Keratinocyte (primary cell): Measurements from ENCODE around the gene TNKS1BP1. TPM values are rescaled to one million over a fixed set of nuclear protein-coding genes. Genes with fewer than 3 reads are reported as not detected.
"Not testable (repeated sequence)": the region's sequence is repeated elsewhere in the genome, so short reads cannot be mapped to it uniquely, and the experiment has no call there.

Experiments used
- DNase-seq: peaks from one replicate; pipeline ENCODE4 v3.0.0-alpha.2; 2011; ENCODE audit warnings: low read depth, missing footprints, low spot score
- FAIRE-seq: peaks from 2 replicates; lab custom pipeline; 2011; peaks lifted over from hg19 to GRCh38; lab: Jason Lieb, UNC
- H2AFZ ChIP-seq: 2 replicates; pipeline ENCODE4 v1.6.0; 2012; ENCODE audit warnings: low read length, control low read depth, inconsistent platforms; ENCODE audit not compliant: control insufficient read depth
- H3K27ac ChIP-seq: 2 replicates; pipeline ENCODE4 v1.5.1; 2011; ENCODE audit warnings: low read length; ENCODE audit not compliant: control insufficient read depth, insufficient read depth
- H3K27me3 ChIP-seq: 3 replicates; pipeline ENCODE4 v1.6.0; 2011; ENCODE audit warnings: low read length; ENCODE audit not compliant: control insufficient read depth, insufficient read depth; ENCODE audit errors: extremely low read depth
- H3K36me3 ChIP-seq, 2 experiments: 2 replicates in 1 of 2; 3 replicates in 1 of 2; pipeline ENCODE4 v1.5.1; 2011; ENCODE audit warnings: low read length in 2 of 2, mild to moderate bottlenecking in 1 of 2; ENCODE audit not compliant: control insufficient read depth in 2 of 2, insufficient read depth in 2 of 2; ENCODE audit errors: extremely low read depth in 1 of 2
- H3K4me1 ChIP-seq: 3 replicates; pipeline ENCODE4 v1.5.1; 2011; ENCODE audit warnings: low read length; ENCODE audit not compliant: control insufficient read depth, insufficient read depth; ENCODE audit errors: extremely low read depth
- H3K4me2 ChIP-seq: 3 replicates; pipeline ENCODE4 v1.6.0; 2011; ENCODE audit warnings: low read depth, low read length; ENCODE audit not compliant: control insufficient read depth, insufficient read depth; ENCODE audit errors: extremely low read depth
- H3K4me3 ChIP-seq, 3 experiments: fragments of 200-600 bp in 1 of 3; sonication (generic) in 1 of 3; 2 replicates in 2 of 3; 3 replicates in 1 of 3; pipeline ENCODE4 v1.5.1; 2011 to 2016; ENCODE audit warnings: low read length in 3 of 3, mild to moderate bottlenecking in 3 of 3, control low read depth in 2 of 3, inconsistent platforms in 1 of 3, low read depth in 1 of 3, mixed read lengths in 1 of 3, mixed run types in 1 of 3, moderate library complexity in 1 of 3; ENCODE audit not compliant: control insufficient read depth in 2 of 3, insufficient read depth in 2 of 3; ENCODE audit errors: extremely low read depth in 1 of 3
- H3K79me2 ChIP-seq: 2 replicates; pipeline ENCODE4 v1.6.0; 2012; ENCODE audit warnings: low read length; ENCODE audit not compliant: control insufficient read depth, insufficient read depth
- H3K9ac ChIP-seq: 3 replicates; pipeline ENCODE4 v1.6.0; 2011; ENCODE audit warnings: low read length; ENCODE audit not compliant: control insufficient read depth, insufficient read depth; ENCODE audit errors: extremely low read depth
- H3K9me1 ChIP-seq: 3 replicates; pipeline ENCODE4 v1.6.0; 2011; ENCODE audit warnings: low read length; ENCODE audit not compliant: control insufficient read depth, insufficient read depth; ENCODE audit errors: extremely low read depth
- H3K9me3 ChIP-seq: 2 replicates; pipeline ENCODE4 v1.5.1; 2012; ENCODE audit warnings: low read depth, low read length; ENCODE audit not compliant: control insufficient read depth
- H4K20me1 ChIP-seq: 3 replicates; pipeline ENCODE4 v1.6.0; 2011; ENCODE audit warnings: low read length; ENCODE audit not compliant: control insufficient read depth, insufficient read depth; ENCODE audit errors: extremely low read depth
- EZH2 ChIP-seq: IDR thresholded peaks from one replicate; pipeline ENCODE4 v1.6.1; 2012; ENCODE audit warnings: inconsistent platforms, mild to moderate bottlenecking, low read length, moderate library complexity
- dilution Hi-C: fragments of 300-500 bp; cut with MboI; formaldehyde crosslinking; loops from one replicate; pipeline ENCODE4 v1.7.0; 2020; ENCODE audit warnings: low sequenced_read_pairs; ENCODE audit not compliant: extremely low pct_ligation_motif_present
- polyA plus RNA-seq, 5 experiments: library from polyadenylated mRNA; depleted of rRNA in 3 of 5; stranded (reverse) in 3 of 5; stranded (forward) in 1 of 5; unstranded in 1 of 5; fragments of >200 nt; gene quantifications; 1 replicate in 1 of 5; 2 replicates in 3 of 5; 3 replicates in 1 of 5; pipeline versions ENCODE4 v1.2.1 to v1.2.3, GENCODE V29; 2011 to 2012; ENCODE audit warnings: missing spikeins in 2 of 5, low read depth in 1 of 5, low replicate concordance in 1 of 5
- TF ChIP-seq, protein P1 (sequence below), 3 experiments: IDR thresholded peaks in 1 of 3; conservative IDR thresholded peaks in 1 of 3; optimal IDR thresholded peaks in 1 of 3; 2 replicates in 2 of 3; 3 replicates in 1 of 3; pipeline versions ENCODE3 to v1.5.1; 2011; ENCODE audit warnings: low read length in 3 of 3, mild to moderate bottlenecking in 3 of 3, moderate library complexity in 2 of 3, control low read depth in 1 of 3, inconsistent platforms in 1 of 3; ENCODE audit not compliant: insufficient read depth in 2 of 3; ENCODE audit errors: extremely low read depth in 1 of 3

TNKS1BP1 gene
- polyA plus RNA-seq, 1 donor (not counting 4 experiments of a cell fraction or from before 2014, with no cell fraction given) = 88.3 TPM

DNA sequence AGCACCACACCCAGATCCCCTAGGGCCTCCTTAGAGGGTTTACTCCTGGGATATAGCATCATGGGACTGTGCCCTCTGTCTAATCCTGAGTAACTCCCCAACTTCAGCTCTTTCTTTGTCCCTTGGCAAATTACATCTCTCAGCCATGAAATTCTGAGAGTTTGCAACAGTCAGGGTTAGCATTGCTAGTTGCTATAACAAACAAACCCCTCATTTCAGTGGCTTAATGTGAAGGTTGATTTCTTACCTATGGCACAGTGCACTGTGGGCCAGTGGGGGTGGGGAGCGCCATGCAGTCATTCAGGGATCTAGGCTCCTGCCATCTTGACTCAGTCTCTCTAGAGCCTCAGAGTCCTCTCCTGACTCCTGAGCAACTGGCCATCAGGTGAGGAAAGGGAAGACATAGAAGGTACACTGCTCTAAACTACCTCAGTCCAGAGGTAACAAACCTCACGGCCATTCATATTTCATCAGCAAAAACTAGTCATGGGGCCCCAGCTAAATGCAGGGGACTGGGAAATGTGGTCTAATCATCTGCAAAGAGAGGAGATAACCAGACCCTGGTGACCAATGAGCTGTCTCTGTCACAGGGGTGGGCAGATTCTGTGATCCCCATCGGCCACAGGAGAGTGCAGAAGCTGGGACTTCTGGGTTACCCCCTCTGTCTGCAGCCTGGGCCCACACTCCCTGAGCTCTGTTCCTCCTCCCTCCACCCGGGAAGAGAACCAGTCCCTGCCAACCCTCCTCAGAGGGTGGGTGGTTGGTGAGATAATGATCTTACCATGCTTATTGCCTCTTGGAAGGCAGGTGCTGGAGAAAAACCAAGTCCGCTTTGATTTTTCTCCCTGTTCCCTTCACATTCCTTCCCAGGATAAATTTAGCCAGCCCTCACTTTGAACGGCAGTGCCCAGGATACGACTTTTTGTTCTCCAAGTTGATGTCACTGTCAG is 38.7 kb upstream of the TNKS1BP1 start:
- Histone ChIP-seq H3K9me1 (no peaks in the 10 kb centered on the region), H3K4me1 (peaks cover 13% of the 10 kb centered on the region), H3K79me2 (no peaks in the 10 kb centered on the region), H4K20me1 (no peaks in the 10 kb centered on the region), H3K4me2 (no peak overlapping the region), H3K27me3 (no peaks in the 10 kb centered on the region), H3K9ac (no peak overlapping the region), H3K4me3 (no peak overlapping the region), H3K36me3 (no peaks in the 10 kb centered on the region), H3K9me3 (no peaks in the 10 kb centered on the region), H2AFZ (no peak overlapping the region), H3K27ac (no peak overlapping the region)
- DNase-seq = no peak
- TF ChIP-seq, protein P1, sequence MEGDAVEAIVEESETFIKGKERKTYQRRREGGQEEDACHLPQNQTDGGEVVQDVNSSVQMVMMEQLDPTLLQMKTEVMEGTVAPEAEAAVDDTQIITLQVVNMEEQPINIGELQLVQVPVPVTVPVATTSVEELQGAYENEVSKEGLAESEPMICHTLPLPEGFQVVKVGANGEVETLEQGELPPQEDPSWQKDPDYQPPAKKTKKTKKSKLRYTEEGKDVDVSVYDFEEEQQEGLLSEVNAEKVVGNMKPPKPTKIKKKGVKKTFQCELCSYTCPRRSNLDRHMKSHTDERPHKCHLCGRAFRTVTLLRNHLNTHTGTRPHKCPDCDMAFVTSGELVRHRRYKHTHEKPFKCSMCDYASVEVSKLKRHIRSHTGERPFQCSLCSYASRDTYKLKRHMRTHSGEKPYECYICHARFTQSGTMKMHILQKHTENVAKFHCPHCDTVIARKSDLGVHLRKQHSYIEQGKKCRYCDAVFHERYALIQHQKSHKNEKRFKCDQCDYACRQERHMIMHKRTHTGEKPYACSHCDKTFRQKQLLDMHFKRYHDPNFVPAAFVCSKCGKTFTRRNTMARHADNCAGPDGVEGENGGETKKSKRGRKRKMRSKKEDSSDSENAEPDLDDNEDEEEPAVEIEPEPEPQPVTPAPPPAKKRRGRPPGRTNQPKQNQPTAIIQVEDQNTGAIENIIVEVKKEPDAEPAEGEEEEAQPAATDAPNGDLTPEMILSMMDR (optimal IDR thresholded peaks at IDR 0.05 in 1 of 3, IDR thresholded peaks at IDR 0.05 in 1 of 3, conservative IDR thresholded peaks at IDR 0.05 in 1 of 3; ENCODE audit: extremely low read depth in 1 of 3, insufficient read depth in 2 of 3, low read length in 3 of 3) = no peak
- no peak for TF ChIP-seq EZH2
- FAIRE-seq = no peak
- dilution Hi-C loops = no loop called here

DNA sequence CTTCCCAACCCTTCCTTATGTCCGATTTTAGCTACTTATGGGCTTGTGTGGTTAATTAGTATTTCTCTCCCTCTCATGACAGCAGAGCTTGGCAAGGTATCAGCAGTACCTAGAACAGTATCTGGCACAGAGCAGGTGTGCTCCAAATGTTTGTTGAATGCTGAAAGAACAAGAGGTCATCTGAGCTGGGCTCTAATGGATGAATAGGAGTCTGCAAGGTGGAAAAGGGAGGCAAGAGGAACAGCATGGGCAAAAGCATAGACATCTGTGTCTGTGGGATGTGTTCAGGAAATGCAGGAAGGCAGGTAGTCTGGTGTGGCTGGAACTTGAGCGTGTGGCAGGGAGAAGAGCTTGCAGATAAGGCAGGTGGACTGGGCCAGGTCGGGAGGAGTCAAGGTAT is 37.2 kb upstream of the TNKS1BP1 start:
- no peak for FAIRE-seq
- H3K27ac ChIP-seq = no peak overlapping the region
- H3K27me3 ChIP-seq = no peaks in the 10 kb centered on the region

DNA sequence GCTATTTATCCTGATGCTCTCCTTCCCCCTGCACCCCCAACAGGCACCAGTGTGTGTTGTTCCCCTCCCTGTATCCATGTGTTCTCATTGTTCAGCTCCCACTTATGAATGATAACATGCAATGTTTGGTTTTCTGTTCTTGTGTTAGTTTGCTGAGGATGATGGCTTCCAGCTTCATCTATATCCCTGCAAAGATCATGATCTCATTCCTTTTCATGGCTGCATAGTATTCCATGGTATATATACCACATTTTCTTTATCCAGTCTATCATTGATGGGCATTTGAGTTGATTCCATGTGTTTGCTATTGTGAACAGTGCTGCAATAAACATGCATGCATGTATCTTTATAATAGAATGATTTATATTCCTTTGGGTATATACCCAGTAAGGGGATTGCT is 36.7 kb upstream of the TNKS1BP1 start:
- H4K20me1 ChIP-seq, dilution Hi-C loops, DNase-seq, H3K79me2 ChIP-seq, H3K4me3 ChIP-seq, H3K9ac ChIP-seq, H3K27ac ChIP-seq, H3K27me3 ChIP-seq, H3K9me3 ChIP-seq, H3K9me1 ChIP-seq, H2AFZ ChIP-seq, FAIRE-seq, H3K4me2 ChIP-seq, H3K36me3 ChIP-seq: not testable (repeated sequence)
- H3K4me1 ChIP-seq = peaks cover 17% of the 10 kb centered on the region

More for the DNA sequence above, 37.2 kb upstream of the TNKS1BP1 start:
- Histone ChIP-seq H2AFZ (no peak overlapping the region), H3K9ac (no peak overlapping the region), H3K4me3 (no peak overlapping the region), H3K9me1 (no peaks in the 10 kb centered on the region), H3K4me2 (no peak overlapping the region), H3K79me2 (no peaks in the 10 kb centered on the region), H3K4me1 (peaks cover 15% of the 10 kb centered on the region), H3K36me3 (no peaks in the 10 kb centered on the region), H3K9me3 (no peaks in the 10 kb centered on the region), H4K20me1 (no peaks in the 10 kb centered on the region)
- DNase-seq = no peak
- no peak for TF ChIP-seq EZH2
- TF ChIP-seq, protein P1 (optimal IDR thresholded peaks at IDR 0.05 in 1 of 3, IDR thresholded peaks at IDR 0.05 in 1 of 3, conservative IDR thresholded peaks at IDR 0.05 in 1 of 3; ENCODE audit: extremely low read depth in 1 of 3, insufficient read depth in 2 of 3, low read length in 3 of 3) = no peak
- dilution Hi-C loops = no loop called here
